Parathyroid adenoma (tissue), 2 donors: Measurements from ENCODE around the gene RAB3IP.

Experiments
- H2AFZ ChIP-seq: fragments of 300-600 bp; sonication (generic); one replicate; pipeline ENCODE4 v1.7.0; 2017; ENCODE audit warnings: antibody characterized with exemption, mild to moderate bottlenecking
- H3K27ac ChIP-seq: fragments of 300-600 bp; sonication (generic); one replicate; pipeline ENCODE4 v1.7.0; 2017
- H3K27me3 ChIP-seq: fragments of 300-600 bp; sonication (generic); one replicate; pipeline ENCODE4 v1.7.0; 2017; ENCODE audit warnings: low read length; ENCODE audit not compliant: control insufficient read depth, insufficient read depth
- H3K36me3 ChIP-seq: fragments of 300-600 bp; sonication (generic); one replicate; pipeline ENCODE4 v1.7.0; 2017; ENCODE audit warnings: low read length; ENCODE audit not compliant: control insufficient read depth, insufficient read depth
- H3K4me1 ChIP-seq: fragments of 300-600 bp; sonication (generic); one replicate; pipeline ENCODE4 v1.7.0; 2017; ENCODE audit warnings: control low read depth
- H3K4me2 ChIP-seq: fragments of 300-600 bp; sonication (generic); one replicate; pipeline ENCODE4 v1.7.0; 2017; ENCODE audit warnings: low read length
- H3K4me3 ChIP-seq: fragments of 300-600 bp; sonication (generic); one replicate; pipeline ENCODE4 v1.7.0; 2017; ENCODE audit warnings: low read depth, low read length
- H3K79me2 ChIP-seq: fragments of 300-600 bp; sonication (generic); one replicate; pipeline ENCODE4 v1.7.0; 2017; ENCODE audit warnings: control low read depth
- H3K9ac ChIP-seq: fragments of 300-600 bp; sonication (generic); one replicate; pipeline ENCODE4 v1.7.0; 2017; ENCODE audit warnings: mild to moderate bottlenecking
- H3K9me3 ChIP-seq: fragments of 300-600 bp; sonication (generic); one replicate; pipeline ENCODE4 v1.7.0; 2017; ENCODE audit warnings: low read length; ENCODE audit not compliant: control insufficient read depth
- TF ChIP-seq, protein P1 (sequence below): fragments of 300-600 bp; sonication (generic); IDR thresholded peaks from one replicate; pipeline ENCODE4 v1.7.0; 2017; ENCODE audit warnings: antibody characterized with exemption, mild to moderate bottlenecking
- donor health status: primary hyperparathyroidism.

The RAB3IP gene

DNA sequence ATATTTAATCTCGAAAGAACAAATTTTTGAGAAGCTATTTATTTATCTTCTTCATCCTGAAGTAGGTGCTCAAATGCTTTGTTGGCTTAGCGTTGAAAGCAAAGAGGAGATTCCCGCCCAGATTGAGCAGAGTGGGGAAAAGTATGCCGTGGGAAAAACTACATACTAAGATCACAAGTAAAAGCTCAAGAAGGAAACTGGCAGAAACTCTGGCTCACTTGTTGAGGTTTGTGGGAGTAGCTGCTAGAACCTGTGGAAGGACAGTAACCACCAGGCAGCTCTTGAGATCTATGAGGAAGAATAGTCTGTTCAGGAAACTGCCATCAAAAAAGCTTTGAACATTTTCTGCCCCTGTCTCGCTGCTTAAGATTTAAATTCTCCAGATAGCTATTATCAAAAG lies 90.2 kb downstream of the RAB3IP start:
- no peak overlapping the region for H3K4me3 ChIP-seq
- H3K9me3 ChIP-seq, result no peaks in the 10 kb centered on the region
- TF ChIP-seq, protein P1, sequence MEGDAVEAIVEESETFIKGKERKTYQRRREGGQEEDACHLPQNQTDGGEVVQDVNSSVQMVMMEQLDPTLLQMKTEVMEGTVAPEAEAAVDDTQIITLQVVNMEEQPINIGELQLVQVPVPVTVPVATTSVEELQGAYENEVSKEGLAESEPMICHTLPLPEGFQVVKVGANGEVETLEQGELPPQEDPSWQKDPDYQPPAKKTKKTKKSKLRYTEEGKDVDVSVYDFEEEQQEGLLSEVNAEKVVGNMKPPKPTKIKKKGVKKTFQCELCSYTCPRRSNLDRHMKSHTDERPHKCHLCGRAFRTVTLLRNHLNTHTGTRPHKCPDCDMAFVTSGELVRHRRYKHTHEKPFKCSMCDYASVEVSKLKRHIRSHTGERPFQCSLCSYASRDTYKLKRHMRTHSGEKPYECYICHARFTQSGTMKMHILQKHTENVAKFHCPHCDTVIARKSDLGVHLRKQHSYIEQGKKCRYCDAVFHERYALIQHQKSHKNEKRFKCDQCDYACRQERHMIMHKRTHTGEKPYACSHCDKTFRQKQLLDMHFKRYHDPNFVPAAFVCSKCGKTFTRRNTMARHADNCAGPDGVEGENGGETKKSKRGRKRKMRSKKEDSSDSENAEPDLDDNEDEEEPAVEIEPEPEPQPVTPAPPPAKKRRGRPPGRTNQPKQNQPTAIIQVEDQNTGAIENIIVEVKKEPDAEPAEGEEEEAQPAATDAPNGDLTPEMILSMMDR, result no peak
- no peak overlapping the region for H2AFZ ChIP-seq
- H3K4me1 ChIP-seq, result no peaks in the 10 kb centered on the region
- no peak overlapping the region for H3K27ac ChIP-seq
- no peaks in the 10 kb centered on the region for H3K27me3 ChIP-seq
- H3K9ac ChIP-seq, result no peak overlapping the region
- no peaks in the 10 kb centered on the region for H3K79me2 ChIP-seq
- H3K4me2 ChIP-seq, result no peak overlapping the region
- H3K36me3 ChIP-seq, result no peaks in the 10 kb centered on the region

DNA sequence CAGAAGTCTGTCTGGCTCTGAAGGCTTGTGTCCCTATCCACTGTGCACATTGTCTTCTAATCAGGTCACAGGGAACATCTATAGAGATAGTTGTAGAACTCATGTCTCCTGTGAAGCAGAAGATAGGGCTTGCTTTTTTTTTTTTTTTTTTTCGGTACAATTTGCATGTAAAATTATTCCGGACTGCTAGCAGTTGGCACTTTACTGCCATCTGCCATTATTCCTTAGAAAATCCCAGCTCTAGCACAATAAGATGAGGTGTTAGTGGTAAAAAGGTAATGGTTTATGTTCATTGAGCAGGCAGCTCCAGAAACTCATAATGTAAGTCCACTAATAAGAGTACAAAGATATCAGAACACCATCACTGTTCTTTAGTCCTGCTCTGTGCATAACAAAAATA lies 95.0 kb downstream of the RAB3IP start:
- H3K27me3 ChIP-seq, result peaks cover 3% of the 10 kb centered on the region
- H3K27ac ChIP-seq, result no peak overlapping the region
- H3K4me1 ChIP-seq, result no peaks in the 10 kb centered on the region
- H3K9ac ChIP-seq, result no peak overlapping the region
- H3K36me3 ChIP-seq, result no peaks in the 10 kb centered on the region
- H3K4me3 ChIP-seq, result no peak overlapping the region
- H3K4me2 ChIP-seq, result no peak overlapping the region
- TF ChIP-seq, protein P1, result no peak
- H2AFZ ChIP-seq, result no peak overlapping the region
- no peaks in the 10 kb centered on the region for H3K9me3 ChIP-seq
- H3K79me2 ChIP-seq, result no peaks in the 10 kb centered on the region

- Histone ChIP-seq H3K36me3 (no peaks in the 10 kb centered on the region), H3K4me1 (no peaks in the 10 kb centered on the region), H3K27ac (no peak overlapping the region), H3K79me2 (no peaks in the 10 kb centered on the region), H3K9ac (no peak overlapping the region), H3K4me3 (no peak overlapping the region), H3K4me2 (no peak overlapping the region), H3K27me3 (peaks cover 3% of the 10 kb centered on the region), H2AFZ (no peak overlapping the region), H3K9me3 (no peaks in the 10 kb centered on the region)
- TF ChIP-seq, protein P1, result no peak
Measured at GRCh38 chr12:69834147-69834546, 95.5 kb downstream of the RAB3IP start.

DNA sequence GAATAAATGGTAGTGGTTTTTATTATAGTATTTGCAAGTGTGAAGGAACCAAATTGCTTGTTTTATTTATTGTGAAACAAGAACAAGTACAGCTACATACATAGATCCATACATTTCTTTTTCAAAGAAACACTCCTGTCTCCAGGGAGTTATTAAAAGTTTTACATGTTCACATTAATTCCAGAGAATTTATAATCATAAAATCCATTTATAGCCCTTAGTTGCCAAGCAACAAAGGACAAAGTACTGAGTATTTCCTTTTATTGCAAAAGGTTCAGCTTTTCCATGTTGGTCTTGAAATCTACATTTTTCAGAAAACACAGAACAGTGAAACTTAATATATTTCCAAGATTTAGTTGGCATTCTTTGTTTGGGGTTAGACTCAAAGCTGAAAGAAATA lies 95.9 kb downstream of the RAB3IP start:
- H3K27ac ChIP-seq, result no peak overlapping the region

DNA sequence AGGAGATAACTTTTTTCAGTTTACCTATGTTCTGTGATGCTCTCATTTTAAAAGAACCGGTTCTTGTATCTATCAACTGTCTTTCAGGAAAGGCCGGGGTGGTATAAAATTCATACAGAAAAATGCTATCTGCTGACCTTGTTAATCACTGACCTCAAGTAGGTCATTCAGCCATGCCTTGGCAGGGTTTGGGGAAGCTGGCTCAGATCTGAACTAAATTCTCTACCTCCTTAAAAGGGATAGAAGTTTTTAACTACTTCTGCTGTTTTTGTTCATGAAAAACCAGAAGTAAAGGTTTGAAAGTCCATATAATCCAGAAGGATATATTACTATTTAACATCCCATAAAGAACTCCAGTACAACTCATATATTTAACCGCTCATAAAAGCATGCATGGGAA lies 96.4 kb downstream of the RAB3IP start:
- H3K4me1 ChIP-seq, result no peaks in the 10 kb centered on the region

More for the DNA sequence above, 95.9 kb downstream of the RAB3IP start:
- Histone ChIP-seq H3K27me3 (peaks cover 3% of the 10 kb centered on the region), H3K9me3 (no peaks in the 10 kb centered on the region), H3K9ac (no peak overlapping the region), H3K4me2 (no peak overlapping the region), H2AFZ (no peak overlapping the region), H3K79me2 (no peaks in the 10 kb centered on the region), H3K4me1 (no peaks in the 10 kb centered on the region), H3K4me3 (no peak overlapping the region), H3K36me3 (no peaks in the 10 kb centered on the region)
- TF ChIP-seq, protein P1, result no peak

More for the DNA sequence above, 96.4 kb downstream of the RAB3IP start:
- Histone ChIP-seq H3K9ac (no peak overlapping the region), H3K79me2 (no peaks in the 10 kb centered on the region), H3K4me3 (no peak overlapping the region), H3K27ac (no peak overlapping the region), H3K36me3 (no peaks in the 10 kb centered on the region), H2AFZ (no peak overlapping the region), H3K9me3 (no peaks in the 10 kb centered on the region), H3K27me3 (peaks cover 3% of the 10 kb centered on the region), H3K4me2 (no peak overlapping the region)
- TF ChIP-seq, protein P1, result no peak
